ENCODE data around the gene PPP1R26. TPM values are rescaled to one million over a fixed set of nuclear protein-coding genes. Genes with fewer than 3 reads are reported as not detected.

The PPP1R26 gene
- total and polyA plus RNA-seq, 5 experiments from 2014 or later = 0.13 to 0.22 TPM; not detected in 3

- POLR2A ChIA-PET = no interaction called here
- Mint-ChIP-seq H3K4me1 (peaks cover 0 to 9% (median 5%) of the 10 kb centered on the region in 4 donors), H3K27me3 (peaks cover 9 to 57% (median 27%) of the 10 kb centered on the region in 5 donors), H3K9me3 (no peaks in the 10 kb centered on the region), H3K36me3 (no peaks in the 10 kb centered on the region), H3K27ac (no peak overlapping the region), H3K4me3 (no peak overlapping the region)
- ATAC-seq (no peak), DNase-seq (peak in 1 of 10 donors; percentile 42)
Measured at GRCh38 chr9:135485385-135485784, 5.8 kb downstream of the PPP1R26 start.

- DNase-seq (peak in 1 of 10 donors; percentile 48), ATAC-seq (no peak)
- H3K27ac Mint-ChIP-seq = no peak overlapping the region
- no peaks in the 10 kb centered on the region for H3K36me3 Mint-ChIP-seq
- no peak overlapping the region for H3K4me3 Mint-ChIP-seq
- H3K4me1 Mint-ChIP-seq = peaks cover 0 to 7% (median 4%) of the 10 kb centered on the region in 4 donors
- H3K27me3 Mint-ChIP-seq = peaks cover 9 to 53% (median 27%) of the 10 kb centered on the region in 5 donors
- POLR2A ChIA-PET = no interaction called here
- H3K9me3 Mint-ChIP-seq = no peaks in the 10 kb centered on the region
Measured at GRCh38 chr9:135485832-135486231, 6.2 kb downstream of the PPP1R26 start.

- H3K27me3 Mint-ChIP-seq = peaks cover 9 to 55% (median 32%) of the 10 kb centered on the region in 5 donors
- H3K27ac Mint-ChIP-seq = no peak overlapping the region
- ATAC-seq = no peak
- H3K4me3 Mint-ChIP-seq = no peak overlapping the region
- POLR2A ChIA-PET = no interaction called here
- peaks cover 0 to 5% (median 3%) of the 10 kb centered on the region in 4 donors for H3K4me1 Mint-ChIP-seq
- no peaks in the 10 kb centered on the region for H3K36me3 Mint-ChIP-seq
- DNase-seq = no peak
- no peaks in the 10 kb centered on the region for H3K9me3 Mint-ChIP-seq
Measured at GRCh38 chr9:135486267-135487065, 6.9 kb downstream of the PPP1R26 start.

- Mint-ChIP-seq H3K36me3 (no peaks in the 10 kb centered on the region), H3K9me3 (no peaks in the 10 kb centered on the region), H3K27ac (no peak overlapping the region), H3K4me3 (no peak overlapping the region), H3K27me3 (peaks cover 4 to 47% (median 32%) of the 10 kb centered on the region in 5 donors), H3K4me1 (peaks cover 0 to 2% (median 0%) of the 10 kb centered on the region in 4 donors)
- DNase-seq (no peak), ATAC-seq (no peak)
- POLR2A ChIA-PET = no interaction called here
Measured at GRCh38 chr9:135487281-135488012, 7.9 kb downstream of the PPP1R26 start.

- no peaks in the 10 kb centered on the region for H3K36me3 Mint-ChIP-seq
- DNase-seq = no peak
- H3K27me3 Mint-ChIP-seq = peaks cover 2 to 42% (median 32%) of the 10 kb centered on the region in 5 donors
- POLR2A ChIA-PET = no interaction called here
- H3K4me1 Mint-ChIP-seq = peaks cover 0 to 2% (median 0%) of the 10 kb centered on the region in 4 donors
- no peaks in the 10 kb centered on the region for H3K9me3 Mint-ChIP-seq
- no peak overlapping the region for H3K4me3 Mint-ChIP-seq
- no peak overlapping the region for H3K27ac Mint-ChIP-seq
- ATAC-seq = no peak
Measured at GRCh38 chr9:135488013-135488330, 8.4 kb downstream of the PPP1R26 start.

GRCh38 chr9:135488527-135488926 is 8.9 kb downstream of the PPP1R26 start:
- peaks cover 2 to 36% (median 27%) of the 10 kb centered on the region in 5 donors for H3K27me3 Mint-ChIP-seq
- ATAC-seq = no peak
- no peak overlapping the region for H3K27ac Mint-ChIP-seq
- no peaks in the 10 kb centered on the region for H3K36me3 Mint-ChIP-seq
- POLR2A ChIA-PET = no interaction called here
- no peaks in the 10 kb centered on the region for H3K9me3 Mint-ChIP-seq
- H3K4me3 Mint-ChIP-seq = no peak overlapping the region
- DNase-seq = no peak
- peaks cover 0 to 2% (median 0%) of the 10 kb centered on the region in 4 donors for H3K4me1 Mint-ChIP-seq

- Mint-ChIP-seq H3K36me3 (no peaks in the 10 kb centered on the region), H3K4me1 (peaks cover 0 to 2% (median 0%) of the 10 kb centered on the region in 4 donors), H3K9me3 (no peaks in the 10 kb centered on the region), H3K4me3 (no peak overlapping the region), H3K27me3 (peaks cover 2 to 28% (median 19%) of the 10 kb centered on the region in 5 donors), H3K27ac (no peak overlapping the region)
- POLR2A ChIA-PET = no interaction called here
- no peak for ATAC-seq
- DNase-seq = no peak
Measured at GRCh38 chr9:135489188-135489906, 9.8 kb downstream of the PPP1R26 start.

GRCh38 chr9:135490166-135490870 is 10.7 kb downstream of the PPP1R26 start:
- Mint-ChIP-seq H3K27me3 (peaks cover under 1 to 18% (median 17%) of the 10 kb centered on the region in 5 donors), H3K27ac (no peak overlapping the region), H3K4me3 (no peak overlapping the region), H3K4me1 (peaks cover 0 to under 1% (median 0%) of the 10 kb centered on the region in 4 donors), H3K36me3 (no peaks in the 10 kb centered on the region), H3K9me3 (no peaks in the 10 kb centered on the region)
- POLR2A ChIA-PET = no interaction called here
- no peak for DNase-seq
- no peak for ATAC-seq

GRCh38 chr9:135490980-135491464 is 11.4 kb downstream of the PPP1R26 start:
- ATAC-seq (no peak), DNase-seq (no peak)
- POLR2A ChIA-PET = no interaction called here
- peaks cover 0 to 15% (median 11%) of the 10 kb centered on the region in 5 donors for H3K27me3 Mint-ChIP-seq
- H3K4me1 Mint-ChIP-seq = no peaks in the 10 kb centered on the region
- H3K4me3 Mint-ChIP-seq = no peak overlapping the region
- no peaks in the 10 kb centered on the region for H3K36me3 Mint-ChIP-seq
- H3K27ac Mint-ChIP-seq = no peak overlapping the region
- H3K9me3 Mint-ChIP-seq = no peaks in the 10 kb centered on the region

GRCh38 chr9:135491764-135492163 is 12.2 kb downstream of the PPP1R26 start:
- Mint-ChIP-seq H3K27ac (no peak overlapping the region), H3K4me3 (no peak overlapping the region), H3K36me3 (no peaks in the 10 kb centered on the region), H3K4me1 (no peaks in the 10 kb centered on the region), H3K9me3 (no peaks in the 10 kb centered on the region), H3K27me3 (peaks cover 0 to 11% (median 6%) of the 10 kb centered on the region in 5 donors)
- POLR2A ChIA-PET = no interaction called here
- DNase-seq (no peak), ATAC-seq (no peak)

- no peak overlapping the region for H3K4me3 Mint-ChIP-seq
- no peaks in the 10 kb centered on the region for H3K4me1 Mint-ChIP-seq
- POLR2A ChIA-PET = no interaction called here
- peaks cover 0 to 11% (median 8%) of the 10 kb centered on the region in 5 donors for H3K27me3 Mint-ChIP-seq
- ATAC-seq = no peak
- H3K36me3 Mint-ChIP-seq = no peaks in the 10 kb centered on the region
- H3K27ac Mint-ChIP-seq = no peak overlapping the region
- no peak for DNase-seq
- no peaks in the 10 kb centered on the region for H3K9me3 Mint-ChIP-seq
Measured at GRCh38 chr9:135492886-135493669, 13.5 kb downstream of the PPP1R26 start.

Measured in naive thymus-derived CD8-positive, alpha-beta T cell (primary cell).